Retinal pigment epithelial cell (primary cell): Measurements from ENCODE around the gene VPS37C.
"Not testable (repeated sequence)": the region's sequence is repeated elsewhere in the genome, so short reads cannot be mapped to it uniquely, and the experiment has no call there.

Source experiments
- DNase-seq: peaks from one replicate; pipeline ENCODE4 v3.0.0-alpha.2; 2010; ENCODE audit warnings: low read depth
- H3K4me3 ChIP-seq: 2 replicates; pipeline ENCODE4 v1.5.1; 2011; ENCODE audit warnings: mild to moderate bottlenecking, low read length, control low read depth, moderate library complexity
- TF ChIP-seq, protein P1 (sequence below): conservative IDR thresholded peaks from 2 replicates; pipeline ENCODE4 v1.5.1; 2011; ENCODE audit warnings: low read depth, low read length, control low read depth, inconsistent platforms

Gene VPS37C

DNA sequence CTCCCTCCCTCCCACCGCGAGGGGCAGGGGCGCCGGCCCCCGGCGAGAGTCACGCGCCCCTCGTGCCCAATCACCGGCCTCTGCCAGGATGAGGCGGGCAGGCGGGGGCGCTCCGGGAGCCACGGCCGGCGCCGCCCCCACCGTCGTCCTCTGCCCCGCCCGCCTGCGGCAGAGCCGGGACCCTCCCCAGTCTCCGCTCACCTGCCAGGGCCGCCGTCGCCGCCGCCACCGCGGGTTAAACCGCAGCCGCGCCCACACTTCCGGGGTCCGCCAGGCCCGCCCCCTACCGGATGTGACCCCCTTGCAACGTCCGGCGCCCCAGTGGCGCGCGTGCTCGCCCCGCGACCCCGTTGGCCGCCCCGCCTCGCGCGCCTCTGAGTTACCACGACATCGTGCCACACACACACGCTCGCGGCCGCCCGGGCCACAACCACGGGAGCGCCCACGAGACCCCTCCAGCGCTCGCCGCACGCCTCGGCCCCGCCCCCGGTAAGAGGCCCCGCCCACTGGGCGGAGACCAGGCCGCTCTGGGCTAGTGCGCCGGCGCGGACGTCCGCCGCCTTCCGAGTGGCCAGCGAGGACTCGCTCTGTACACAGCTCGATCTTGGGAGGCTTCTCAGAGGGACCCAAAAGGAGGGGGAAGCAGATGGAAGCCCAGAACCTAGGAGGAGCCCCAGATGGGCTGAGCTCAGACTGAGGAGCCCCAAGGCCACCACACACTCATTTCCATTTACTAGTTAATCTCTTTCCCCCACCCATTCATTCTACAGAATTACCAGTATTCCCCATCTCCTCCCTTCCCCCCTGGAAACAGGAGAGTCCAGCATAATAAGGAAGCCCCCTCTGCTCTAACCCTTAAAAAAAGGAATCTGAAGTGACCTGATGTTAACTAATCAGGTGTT lies at the start of gene VPS37C:
VPS37C (minus strand) TSS at position 237 of the 902 bp plus-strand sequence. CDS start 22,597 bp downstream, outside the sequence.
- H3K4me3 ChIP-seq, result peak within 1 kb of the TSS; percentile 79
- TF ChIP-seq, protein P1, sequence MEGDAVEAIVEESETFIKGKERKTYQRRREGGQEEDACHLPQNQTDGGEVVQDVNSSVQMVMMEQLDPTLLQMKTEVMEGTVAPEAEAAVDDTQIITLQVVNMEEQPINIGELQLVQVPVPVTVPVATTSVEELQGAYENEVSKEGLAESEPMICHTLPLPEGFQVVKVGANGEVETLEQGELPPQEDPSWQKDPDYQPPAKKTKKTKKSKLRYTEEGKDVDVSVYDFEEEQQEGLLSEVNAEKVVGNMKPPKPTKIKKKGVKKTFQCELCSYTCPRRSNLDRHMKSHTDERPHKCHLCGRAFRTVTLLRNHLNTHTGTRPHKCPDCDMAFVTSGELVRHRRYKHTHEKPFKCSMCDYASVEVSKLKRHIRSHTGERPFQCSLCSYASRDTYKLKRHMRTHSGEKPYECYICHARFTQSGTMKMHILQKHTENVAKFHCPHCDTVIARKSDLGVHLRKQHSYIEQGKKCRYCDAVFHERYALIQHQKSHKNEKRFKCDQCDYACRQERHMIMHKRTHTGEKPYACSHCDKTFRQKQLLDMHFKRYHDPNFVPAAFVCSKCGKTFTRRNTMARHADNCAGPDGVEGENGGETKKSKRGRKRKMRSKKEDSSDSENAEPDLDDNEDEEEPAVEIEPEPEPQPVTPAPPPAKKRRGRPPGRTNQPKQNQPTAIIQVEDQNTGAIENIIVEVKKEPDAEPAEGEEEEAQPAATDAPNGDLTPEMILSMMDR, result peak; percentile 0
- DNase-seq, result peak; percentile 33

DNA sequence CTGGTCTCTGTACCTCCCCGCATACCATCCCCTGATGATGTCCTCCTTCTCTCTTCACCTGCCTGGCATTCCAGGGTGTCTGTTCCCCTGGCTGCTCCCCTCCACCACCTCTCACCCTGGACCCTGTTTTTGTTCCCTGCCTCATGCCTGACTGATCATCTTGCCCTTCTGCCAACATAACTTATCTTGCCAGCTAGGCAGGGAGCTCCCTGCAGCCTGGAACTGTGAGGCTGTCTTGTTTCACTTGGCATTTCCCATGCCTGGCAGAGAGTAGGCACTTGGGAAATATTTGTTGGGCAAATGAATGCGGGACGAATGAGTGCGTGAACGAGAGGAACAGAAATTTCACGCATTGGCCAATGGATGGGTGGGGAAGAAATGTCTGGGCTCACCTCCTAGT lies 49.4 kb upstream of the VPS37C start:
- not testable (repeated sequence) for DNase-seq, H3K4me3 ChIP-seq

DNA sequence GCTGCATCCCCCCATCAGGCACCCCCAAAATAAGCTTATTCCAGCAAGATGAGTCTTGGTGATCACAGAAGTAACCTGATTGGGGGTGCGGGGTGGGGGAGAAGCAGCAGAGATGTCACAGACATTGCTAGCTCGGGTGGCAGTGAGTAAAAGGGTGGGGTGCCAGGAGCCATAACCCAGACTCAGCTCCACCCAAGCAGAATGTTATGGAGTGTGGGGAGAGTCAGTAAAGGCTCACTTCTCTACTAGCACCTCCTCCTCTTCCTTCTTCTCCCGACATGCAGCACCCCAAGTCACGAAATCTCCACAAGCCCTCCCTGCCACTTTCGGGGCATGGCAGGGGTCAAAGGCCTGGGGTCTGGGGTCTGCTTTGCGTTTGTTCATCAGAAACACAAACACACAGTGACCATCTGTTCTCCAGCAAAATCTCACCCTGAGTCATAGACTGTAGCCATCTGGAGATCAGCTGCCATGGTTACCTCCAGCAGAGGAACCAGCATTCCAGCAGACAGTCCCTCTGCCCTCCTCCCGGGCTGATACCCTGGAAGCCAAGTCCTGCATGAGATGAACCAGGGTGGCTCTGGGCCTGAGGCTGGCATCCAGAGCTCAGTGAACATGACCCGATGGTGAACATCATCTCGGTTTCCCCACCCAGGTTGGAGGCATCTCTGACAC lies 46.5 kb upstream of the VPS37C start:
- DNase-seq, H3K4me3 ChIP-seq: not testable (repeated sequence)

DNA sequence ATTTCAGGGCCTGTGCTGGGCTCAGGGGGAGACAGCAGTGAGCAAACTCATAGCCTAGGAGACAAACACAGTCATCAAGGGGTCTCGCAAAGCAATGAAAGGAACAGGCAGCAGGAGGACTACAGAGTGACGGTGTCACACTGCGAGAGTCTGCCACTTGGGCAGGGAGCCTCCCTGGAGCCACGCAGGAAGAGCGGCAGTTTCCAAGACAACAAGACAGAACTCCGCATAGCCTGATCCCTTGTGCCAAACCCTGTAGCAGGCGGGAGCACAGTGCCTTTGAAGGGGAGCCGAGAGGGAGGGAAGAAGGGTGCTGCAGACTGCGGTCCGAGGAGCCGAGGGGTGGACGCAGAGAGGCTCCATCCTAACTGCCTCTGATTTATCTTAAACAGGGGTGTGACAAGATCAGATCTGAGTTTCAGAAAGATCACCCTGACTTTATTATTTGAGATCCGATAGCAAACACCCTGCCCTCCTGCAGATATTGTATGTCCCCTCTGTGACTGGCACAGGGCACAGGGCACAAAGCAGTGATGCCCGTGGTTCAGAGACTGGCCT lies 43.4 kb upstream of the VPS37C start:
- H3K4me3 ChIP-seq, DNase-seq: not testable (repeated sequence)

DNA sequence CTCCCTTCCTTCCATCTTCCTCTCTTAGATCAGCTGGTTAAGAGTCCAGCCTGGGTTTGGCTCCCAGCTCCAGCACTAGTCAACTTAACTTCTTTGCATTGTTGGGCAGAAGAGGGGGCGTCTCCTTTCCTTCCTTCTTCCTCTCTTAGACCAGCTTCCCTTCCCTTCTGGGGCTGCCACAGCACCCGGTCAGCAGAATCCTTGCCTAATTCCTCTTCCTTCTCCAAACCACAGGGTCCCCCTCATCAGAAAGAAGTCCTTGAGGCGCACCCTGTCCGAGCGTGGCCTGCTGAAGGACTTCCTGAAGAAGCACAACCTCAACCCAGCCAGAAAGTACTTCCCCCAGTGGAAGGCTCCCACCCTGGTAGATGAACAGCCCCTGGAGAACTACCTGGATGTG lies 42.6 kb upstream of the VPS37C start:
- H3K4me3 ChIP-seq, DNase-seq: not testable (repeated sequence)

DNA sequence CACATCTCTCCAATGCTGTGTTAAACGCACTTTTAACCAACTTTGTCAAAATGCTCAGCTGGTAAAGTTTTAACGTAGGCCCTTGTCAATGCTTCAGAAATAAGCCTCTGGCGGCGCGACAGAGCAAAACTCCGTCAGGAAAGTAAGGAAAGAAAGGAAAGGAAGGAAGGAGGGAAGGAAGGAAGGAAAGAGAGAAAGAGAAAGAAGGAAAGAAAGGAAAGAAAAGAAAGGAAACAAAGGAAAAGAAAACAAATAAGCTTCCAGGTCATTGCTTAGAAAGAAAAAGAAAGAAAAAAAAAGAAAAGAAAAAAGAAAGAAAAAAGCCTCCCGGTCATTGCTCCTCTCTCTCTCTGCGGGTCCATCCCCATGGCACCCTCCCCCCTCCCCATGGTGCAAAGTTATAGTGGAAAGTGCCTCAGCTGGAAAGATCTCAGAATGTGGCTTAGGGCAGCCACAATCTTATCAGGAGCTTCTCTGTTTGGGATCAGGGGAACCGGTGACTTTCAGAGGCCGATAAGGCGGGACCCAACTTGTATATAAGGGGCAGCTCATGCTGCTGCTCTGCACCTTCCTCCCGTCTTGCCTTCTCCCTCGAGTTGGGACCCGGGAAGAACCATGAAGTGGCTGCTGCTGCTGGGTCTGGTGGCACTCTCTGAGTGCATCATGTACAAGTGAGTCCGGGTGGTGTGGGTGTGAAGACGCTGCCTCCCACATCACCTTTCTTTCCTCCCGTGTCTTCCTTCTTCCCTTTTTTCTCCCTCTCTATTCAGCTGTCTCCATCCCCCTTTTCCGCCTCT lies 41.9 kb upstream of the VPS37C start, which contains the start of gene PGA3:
PGA3 (plus strand) TSS at position 566 of the 797 bp plus-strand sequence; CDS start at position 616, 50 bp downstream.
- H3K4me3 ChIP-seq, DNase-seq: not testable (repeated sequence)

DNA sequence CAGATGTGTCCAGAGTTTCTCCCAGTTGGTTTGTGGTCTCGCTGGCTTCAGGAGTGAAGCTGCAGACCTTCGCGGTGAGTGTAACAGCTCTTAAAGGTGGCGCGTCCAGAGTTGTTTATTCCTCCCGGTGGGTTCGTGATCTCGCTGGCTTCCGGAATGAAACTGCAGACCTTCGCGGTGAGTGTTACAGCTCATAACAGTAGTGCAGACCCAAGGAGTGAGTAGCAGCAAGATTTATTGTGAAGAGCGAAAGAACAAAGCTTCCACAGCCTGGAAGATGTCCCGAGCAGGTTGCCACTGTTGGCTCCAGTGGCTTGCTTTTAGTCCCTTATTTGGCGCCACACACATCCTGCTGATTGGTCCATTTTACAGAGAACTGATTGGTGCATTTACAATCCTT lies 40.2 kb upstream of the VPS37C start:
- DNase-seq, result no peak
- TF ChIP-seq, protein P1, result no peak
- no peak overlapping the region for H3K4me3 ChIP-seq

DNA sequence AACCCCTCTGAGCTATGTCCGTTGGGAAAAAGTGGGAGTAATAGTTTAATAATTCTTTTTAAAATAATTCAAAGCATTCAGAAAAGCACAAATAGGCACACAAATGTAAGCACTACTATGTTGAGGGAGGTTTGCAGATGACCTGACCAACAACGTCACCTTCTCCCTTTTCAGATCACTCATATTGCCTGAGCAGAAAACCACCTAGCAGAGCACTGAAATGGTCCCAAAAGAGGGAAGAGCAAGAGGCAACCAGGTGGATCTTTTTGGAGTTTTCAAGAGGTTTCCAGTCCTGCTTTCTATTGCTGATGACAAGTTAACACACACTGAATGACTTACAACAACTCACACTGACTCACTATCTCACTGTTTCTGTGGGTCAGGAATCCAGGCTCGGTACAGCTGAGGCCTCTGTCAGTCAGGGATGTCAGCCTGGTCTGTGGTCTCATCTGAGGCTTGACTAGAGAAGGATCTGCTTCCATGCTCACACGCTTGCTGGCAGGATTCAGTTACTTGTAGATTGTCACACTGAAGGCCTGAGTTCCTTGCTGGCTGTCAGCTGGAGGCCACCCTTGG lies 37.8 kb upstream of the VPS37C start:
- TF ChIP-seq, protein P1, result no peak
- no peak overlapping the region for H3K4me3 ChIP-seq
- no peak for DNase-seq

DNA sequence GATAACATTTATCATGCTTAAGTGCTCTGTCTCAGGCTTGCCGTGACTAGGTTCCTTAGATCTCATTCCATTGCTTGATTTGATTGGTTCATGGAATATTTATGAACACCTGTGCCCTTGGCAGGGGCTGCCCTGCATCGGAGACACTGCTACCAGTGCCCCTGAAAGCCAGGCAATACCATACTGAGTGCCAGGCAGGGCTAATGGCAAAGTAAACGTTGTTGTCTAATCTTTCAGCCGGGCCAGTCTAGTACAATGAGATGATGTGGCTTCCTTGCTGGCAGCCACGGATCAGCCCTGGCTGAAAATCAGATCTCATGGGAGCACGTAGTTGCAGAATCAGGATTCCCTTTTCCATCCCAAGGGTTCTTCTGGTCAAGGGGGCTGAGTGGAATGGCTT lies 37.1 kb upstream of the VPS37C start:
- H3K4me3 ChIP-seq, result no peak overlapping the region
- no peak for DNase-seq
- TF ChIP-seq, protein P1, result no peak
